GM19324 (cell line): ENCODE results near the gene MS4A6A.
"Not testable (repeated sequence)": the region's sequence is repeated elsewhere in the genome, so short reads cannot be mapped to it uniquely, and the experiment has no call there.

Experiments
- ATAC-seq: cut with Tn5 transposase; IDR thresholded peaks from one replicate; pipeline ENCODE4 v1.9.1; 2021; ENCODE audit warnings: mild to moderate bottlenecking, moderate library complexity; ENCODE audit not compliant: unreplicated experiment, low FRiP score

MS4A6A gene

DNA sequence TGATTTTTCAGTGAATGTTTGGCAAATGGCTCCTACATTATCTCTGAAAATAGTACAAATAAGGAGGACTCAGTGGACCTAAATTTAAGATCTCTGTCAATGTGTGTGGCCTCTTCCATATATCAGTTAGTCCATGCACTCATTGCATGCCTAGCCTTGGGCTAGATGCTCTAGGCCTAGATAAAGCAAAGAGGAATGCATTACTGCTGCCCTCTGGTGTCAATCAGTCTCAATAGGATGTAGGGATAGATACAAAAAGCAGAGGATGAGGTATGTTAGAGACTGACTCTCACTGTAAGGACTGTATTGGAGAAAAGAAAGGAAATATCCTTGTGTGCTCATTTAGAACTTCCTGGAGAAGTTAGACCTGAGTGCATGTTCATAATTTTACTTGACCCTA lies 52.4 kb downstream of the MS4A6A start:
- ATAC-seq, result no peak

DNA sequence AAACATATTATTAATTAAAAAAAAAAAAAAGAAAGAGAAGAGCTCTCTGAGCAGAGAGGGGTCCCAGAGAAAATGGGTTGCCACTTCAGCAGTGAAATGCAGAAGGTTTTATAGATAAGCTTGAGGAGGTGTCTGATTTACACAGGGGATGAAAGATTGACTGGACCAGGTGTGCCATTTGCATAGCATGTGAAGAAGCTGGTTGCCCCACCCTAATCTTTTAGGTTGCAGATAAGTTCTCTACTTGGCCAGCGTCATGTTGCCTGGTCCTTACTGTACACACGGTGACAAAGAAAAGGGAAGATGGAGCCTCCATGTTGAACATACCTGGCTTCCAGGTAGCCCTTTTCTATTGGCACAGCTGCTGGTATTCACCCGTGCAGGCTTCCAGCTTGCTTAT lies 53.0 kb downstream of the MS4A6A start:
- no peak for ATAC-seq

DNA sequence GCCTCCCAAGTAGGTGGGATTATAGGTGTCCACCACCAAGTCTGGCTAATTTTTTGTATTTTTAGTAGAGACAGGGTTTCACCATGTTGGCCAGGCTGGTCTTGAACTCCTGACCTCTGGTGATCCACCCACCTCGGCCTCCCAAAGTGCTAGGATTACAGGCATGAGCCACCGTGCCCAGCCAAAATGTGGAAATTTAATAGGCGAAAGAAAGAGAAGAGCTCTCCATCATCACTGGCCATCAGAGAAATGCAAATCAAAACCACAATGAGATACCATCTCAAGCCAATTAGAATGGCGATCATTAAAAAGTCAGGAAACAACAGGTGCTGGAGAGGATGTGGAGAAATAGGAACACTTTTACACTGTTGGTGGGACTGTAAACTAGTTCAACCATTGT lies 54.0 kb downstream of the MS4A6A start:
- ATAC-seq, result not testable (repeated sequence)

DNA sequence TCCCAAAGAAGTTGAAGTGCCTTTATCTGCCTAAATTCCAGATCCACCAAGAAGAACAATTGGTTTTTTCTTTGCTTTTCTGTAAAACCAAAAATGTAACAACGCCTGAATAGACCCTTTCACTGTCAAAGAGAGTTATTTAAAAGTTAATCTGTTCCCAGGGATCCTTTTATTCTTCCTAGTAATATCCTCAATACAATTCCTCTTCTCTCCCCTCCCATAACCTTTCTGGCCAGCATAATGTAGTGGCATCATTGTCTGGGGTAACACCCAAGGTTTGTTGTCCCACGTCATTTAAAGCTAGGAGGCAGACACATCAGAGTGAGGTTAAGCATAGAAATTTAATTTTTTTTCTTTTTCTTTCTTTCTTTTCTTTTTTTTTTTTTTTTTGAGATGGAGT lies 54.5 kb downstream of the MS4A6A start:
- no peak for ATAC-seq

DNA sequence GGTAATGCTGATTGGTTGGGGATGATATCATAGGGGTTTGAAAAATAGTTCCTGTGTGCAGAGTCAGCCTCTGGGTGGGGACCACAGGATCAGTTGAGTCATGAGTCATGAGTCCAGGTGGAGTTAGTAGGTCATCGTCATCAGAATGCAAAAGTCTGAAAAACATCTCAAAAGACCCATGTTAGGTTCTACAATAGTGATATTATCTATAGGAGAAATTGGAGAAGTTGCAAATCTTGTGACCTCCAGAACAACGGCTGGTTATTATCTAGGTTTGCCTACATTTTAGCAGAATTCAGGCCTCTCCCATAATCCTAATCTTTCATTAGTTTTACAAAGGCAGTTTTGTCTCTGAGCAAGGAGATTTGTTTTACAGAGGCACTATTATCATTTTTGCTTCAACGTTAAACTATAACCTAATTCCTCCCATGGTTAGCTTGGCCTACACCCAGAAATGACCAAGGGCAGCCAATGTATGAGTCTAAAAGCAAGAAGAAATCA lies 55.5 kb downstream of the MS4A6A start:
- ATAC-seq, result no peak

DNA sequence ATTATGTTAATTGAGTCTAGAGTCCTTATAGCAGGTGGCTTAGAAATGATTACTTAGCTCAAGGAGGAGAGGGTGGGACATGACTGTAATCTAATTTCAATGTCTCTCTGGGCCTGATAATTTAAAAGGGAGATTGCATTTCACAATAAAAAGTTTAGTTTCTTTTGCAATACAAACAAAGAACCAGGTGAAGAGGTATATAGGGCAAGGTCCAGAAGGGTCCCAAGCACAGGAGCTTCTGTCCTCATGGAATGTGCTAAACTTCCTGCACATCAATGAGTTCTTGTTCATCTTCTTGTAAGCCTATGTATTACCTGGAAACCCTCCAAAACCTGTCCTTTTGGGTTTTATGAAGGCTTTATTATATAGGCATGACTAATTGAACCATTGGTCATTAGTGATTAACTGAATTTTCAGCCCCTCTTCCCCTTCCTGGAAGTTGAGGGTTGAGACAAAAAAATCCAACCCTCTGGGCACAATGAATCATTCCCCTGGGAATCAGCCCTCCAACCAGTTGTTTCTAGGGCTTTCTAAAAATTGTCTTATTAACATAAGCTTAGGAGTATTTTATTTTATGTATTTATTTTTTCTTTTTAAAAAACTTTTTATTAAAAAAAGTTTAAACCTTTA lies 56.8 kb downstream of the MS4A6A start:
- ATAC-seq, result no peak

DNA sequence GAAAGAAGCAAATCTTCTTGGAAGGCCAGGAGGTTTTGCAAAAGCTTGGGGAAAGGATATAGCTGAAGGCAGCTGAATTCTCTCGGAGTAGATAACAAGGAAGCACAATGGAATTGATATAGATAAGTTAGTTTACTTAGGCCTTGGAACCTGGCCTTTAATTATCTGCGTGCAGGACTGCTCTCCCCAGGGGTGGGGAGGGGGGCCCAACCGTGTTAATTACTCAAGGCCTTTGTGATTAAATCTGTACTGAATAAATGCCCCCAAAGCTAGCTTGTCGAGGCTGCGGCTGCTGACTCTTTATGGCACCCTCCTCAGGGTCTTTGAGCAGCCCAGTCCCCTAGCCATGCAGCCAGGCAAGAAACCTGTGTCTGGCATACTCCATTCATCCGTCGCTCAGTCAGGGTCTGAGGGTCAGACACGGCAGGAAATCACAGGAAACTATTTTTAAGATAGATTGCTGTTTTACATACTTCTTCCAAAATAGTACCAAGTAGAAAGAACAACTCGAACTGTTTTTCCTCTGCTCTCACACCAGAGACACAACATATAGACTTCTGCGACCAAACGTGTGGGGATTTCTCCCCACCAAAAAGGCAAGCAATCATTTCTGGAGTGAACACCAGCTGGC lies 58.0 kb downstream of the MS4A6A start:
- no peak for ATAC-seq
